Fibroblast of lung (primary cell): ENCODE results near the gene OR4K17.

Source experiments
- EZH2 ChIP-seq: IDR thresholded peaks from 2 replicates; pipeline ENCODE4 v1.5.1; 2012; ENCODE audit warnings: low read length, control low read depth, mild to moderate bottlenecking; ENCODE audit errors: missing control alignments
- TF ChIP-seq, protein P1 (sequence below), 2 donors: IDR thresholded peaks in 1 of 2; conservative IDR thresholded peaks in 1 of 2; 1 replicate in 1 of 2; 2 replicates in 1 of 2; pipeline ENCODE4 v1.5.1; 2011 to 2012; ENCODE audit warnings: low read length in 2 of 2, control low read depth in 1 of 2, inconsistent platforms in 1 of 2, low read depth in 1 of 2, mild to moderate bottlenecking in 1 of 2

DNA sequence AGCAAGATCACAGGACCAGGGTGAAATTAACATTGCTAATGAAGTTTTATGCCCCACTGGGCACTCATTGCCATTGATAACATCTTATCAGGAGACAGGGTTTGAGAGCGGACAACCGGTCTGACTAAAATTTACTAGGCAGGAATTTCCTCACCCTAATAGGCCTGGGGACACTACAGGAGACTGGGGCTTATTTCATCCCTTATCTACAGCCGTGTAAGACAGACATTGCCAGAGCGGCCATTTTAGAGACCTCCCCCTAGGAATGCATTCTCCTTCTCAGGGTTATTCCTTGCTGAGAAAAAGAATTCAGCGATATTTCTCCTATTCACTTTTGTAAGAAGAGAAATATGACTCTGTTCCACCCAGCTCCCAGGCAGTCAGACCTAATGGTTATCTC is 8.3 kb downstream of the OR4K17 start:
- TF ChIP-seq, protein P1, sequence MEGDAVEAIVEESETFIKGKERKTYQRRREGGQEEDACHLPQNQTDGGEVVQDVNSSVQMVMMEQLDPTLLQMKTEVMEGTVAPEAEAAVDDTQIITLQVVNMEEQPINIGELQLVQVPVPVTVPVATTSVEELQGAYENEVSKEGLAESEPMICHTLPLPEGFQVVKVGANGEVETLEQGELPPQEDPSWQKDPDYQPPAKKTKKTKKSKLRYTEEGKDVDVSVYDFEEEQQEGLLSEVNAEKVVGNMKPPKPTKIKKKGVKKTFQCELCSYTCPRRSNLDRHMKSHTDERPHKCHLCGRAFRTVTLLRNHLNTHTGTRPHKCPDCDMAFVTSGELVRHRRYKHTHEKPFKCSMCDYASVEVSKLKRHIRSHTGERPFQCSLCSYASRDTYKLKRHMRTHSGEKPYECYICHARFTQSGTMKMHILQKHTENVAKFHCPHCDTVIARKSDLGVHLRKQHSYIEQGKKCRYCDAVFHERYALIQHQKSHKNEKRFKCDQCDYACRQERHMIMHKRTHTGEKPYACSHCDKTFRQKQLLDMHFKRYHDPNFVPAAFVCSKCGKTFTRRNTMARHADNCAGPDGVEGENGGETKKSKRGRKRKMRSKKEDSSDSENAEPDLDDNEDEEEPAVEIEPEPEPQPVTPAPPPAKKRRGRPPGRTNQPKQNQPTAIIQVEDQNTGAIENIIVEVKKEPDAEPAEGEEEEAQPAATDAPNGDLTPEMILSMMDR (conservative IDR thresholded peaks at IDR 0.05 in 1 of 2, IDR thresholded peaks at IDR 0.05 in 1 of 2; ENCODE audit: low read depth in 1 of 2, low read length in 2 of 2): no peak
- no peak for TF ChIP-seq EZH2
